ENCODE data around the gene ARHGEF9.

The ARHGEF9 gene

GRCh38 chrX:63744850-63745394 lies 40.1 kb downstream of the ARHGEF9 start:
- no peak for DNase-seq

GRCh38 chrX:63743596-63743995 lies 41.4 kb downstream of the ARHGEF9 start:
- no peak for DNase-seq

- DNase-seq = no peak
Observed at GRCh38 chrX:63740382-63740781, 44.6 kb downstream of the ARHGEF9 start.

- no peak for DNase-seq
Observed at GRCh38 chrX:63739885-63740284, 45.1 kb downstream of the ARHGEF9 start.

GRCh38 chrX:63738696-63739095 lies 46.3 kb downstream of the ARHGEF9 start:
- DNase-seq = no peak

GRCh38 chrX:63737131-63737921 lies 47.7 kb downstream of the ARHGEF9 start:
- DNase-seq = no peak

GRCh38 chrX:63735882-63736281 lies 49.1 kb downstream of the ARHGEF9 start:
- DNase-seq = no peak

- no peak for DNase-seq
Observed at GRCh38 chrX:63720293-63720692, 64.7 kb downstream of the ARHGEF9 start.

GRCh38 chrX:63719633-63720032 lies 65.4 kb downstream of the ARHGEF9 start:
- no peak for DNase-seq

- DNase-seq = no peak
Observed at GRCh38 chrX:63718010-63718694, 66.9 kb downstream of the ARHGEF9 start.

GRCh38 chrX:63713526-63713925 lies 71.5 kb downstream of the ARHGEF9 start:
- no peak for DNase-seq

- DNase-seq = no peak
Observed at GRCh38 chrX:63708801-63709200, 76.2 kb downstream of the ARHGEF9 start.

GRCh38 chrX:63702556-63702955 lies 82.5 kb downstream of the ARHGEF9 start:
- DNase-seq = peak; percentile 1

- DNase-seq = peak; percentile 40
Observed at GRCh38 chrX:63686878-63687714, 97.9 kb downstream of the ARHGEF9 start.

- DNase-seq = no peak
Observed at GRCh38 chrX:63680423-63680822, 104.6 kb downstream of the ARHGEF9 start.

GRCh38 chrX:63679432-63679831 lies 105.6 kb downstream of the ARHGEF9 start:
- no peak for DNase-seq

GRCh38 chrX:63675716-63676115 lies 109.3 kb downstream of the ARHGEF9 start:
- no peak for DNase-seq

GRCh38 chrX:63673896-63674295 lies 111.1 kb downstream of the ARHGEF9 start:
- no peak for DNase-seq

GRCh38 chrX:63664741-63665140 lies 120.3 kb downstream of the ARHGEF9 start:
- no peak for DNase-seq

GRCh38 chrX:63664083-63664482 lies 120.9 kb downstream of the ARHGEF9 start:
- no peak for DNase-seq

- no peak for DNase-seq
Observed at GRCh38 chrX:63661676-63662075, 123.3 kb downstream of the ARHGEF9 start.

- no peak for DNase-seq
Observed at GRCh38 chrX:63658920-63659319, 126.1 kb downstream of the ARHGEF9 start.

GRCh38 chrX:63657821-63658220 lies 127.2 kb downstream of the ARHGEF9 start:
- DNase-seq = peak; percentile 51

All from suppressor macrophage treated with lipopolysaccharide for 4 hours (primary cell).